ENCODE measurements around the gene WARS2.

WARS2 gene

GRCh38 chr1:119010201-119010600 lies 130.3 kb downstream of the WARS2 start:
- H3K4me3 Mint-ChIP-seq = no peak overlapping the region

GRCh38 chr1:119009312-119009655 lies 131.2 kb downstream of the WARS2 start:
- H3K4me1 Mint-ChIP-seq (ENCODE audit: low read depth) = peaks cover 8% of the 10 kb centered on the region
- no peak overlapping the region for H3K4me3 Mint-ChIP-seq
- H3K27me3 Mint-ChIP-seq (ENCODE audit: low read depth) = peaks cover 77% of the 10 kb centered on the region
- H3K36me3 Mint-ChIP-seq (ENCODE audit: low read depth) = peaks cover 6% of the 10 kb centered on the region
- H3K9me3 Mint-ChIP-seq = peaks cover 3% of the 10 kb centered on the region
- H3K27ac Mint-ChIP-seq = no peak overlapping the region

More at GRCh38 chr1:119010201-119010600, 130.3 kb downstream of the WARS2 start:
- Mint-ChIP-seq H3K36me3 (ENCODE audit: low read depth) (peaks cover 6% of the 10 kb centered on the region), H3K27me3 (ENCODE audit: low read depth) (peaks cover 68% of the 10 kb centered on the region), H3K4me1 (ENCODE audit: low read depth) (peaks cover 8% of the 10 kb centered on the region), H3K27ac (no peak overlapping the region), H3K9me3 (peaks cover 3% of the 10 kb centered on the region)

GRCh38 chr1:119008483-119009311 lies 131.8 kb downstream of the WARS2 start:
- H3K36me3 Mint-ChIP-seq (ENCODE audit: low read depth) = peaks cover 6% of the 10 kb centered on the region
- H3K4me1 Mint-ChIP-seq (ENCODE audit: low read depth) = peaks cover 8% of the 10 kb centered on the region
- peak overlapping the region; percentile 22 for H3K4me3 Mint-ChIP-seq
- H3K9me3 Mint-ChIP-seq = peaks cover 3% of the 10 kb centered on the region
- peak overlapping the region; percentile 49 for H3K27ac Mint-ChIP-seq
- H3K27me3 Mint-ChIP-seq (ENCODE audit: low read depth) = peaks cover 83% of the 10 kb centered on the region

GRCh38 chr1:119007670-119008482 lies 132.6 kb downstream of the WARS2 start:
- Mint-ChIP-seq H3K27me3 (ENCODE audit: low read depth) (peaks cover 90% of the 10 kb centered on the region), H3K4me1 (ENCODE audit: low read depth) (peaks cover 8% of the 10 kb centered on the region), H3K9me3 (peaks cover 3% of the 10 kb centered on the region), H3K27ac (no peak overlapping the region), H3K4me3 (no peak overlapping the region), H3K36me3 (ENCODE audit: low read depth) (peaks cover 6% of the 10 kb centered on the region)

- Mint-ChIP-seq H3K27me3 (ENCODE audit: low read depth) (peaks cover 90% of the 10 kb centered on the region), H3K36me3 (ENCODE audit: low read depth) (peaks cover 6% of the 10 kb centered on the region), H3K4me1 (ENCODE audit: low read depth) (peaks cover 8% of the 10 kb centered on the region), H3K27ac (no peak overlapping the region), H3K9me3 (peaks cover 3% of the 10 kb centered on the region), H3K4me3 (no peak overlapping the region)
Observed at GRCh38 chr1:119007339-119007669, 133.1 kb downstream of the WARS2 start.

GRCh38 chr1:119006406-119007279 lies 133.8 kb downstream of the WARS2 start:
- Mint-ChIP-seq H3K27ac (peak overlapping the region; percentile 65), H3K4me3 (no peak overlapping the region), H3K9me3 (peaks cover 3% of the 10 kb centered on the region), H3K36me3 (ENCODE audit: low read depth) (peaks cover 8% of the 10 kb centered on the region), H3K27me3 (ENCODE audit: low read depth) (peaks cover 92% of the 10 kb centered on the region), H3K4me1 (ENCODE audit: low read depth) (peaks cover 11% of the 10 kb centered on the region)

- Mint-ChIP-seq H3K4me1 (ENCODE audit: low read depth) (peaks cover 11% of the 10 kb centered on the region), H3K27me3 (ENCODE audit: low read depth) (peaks cover 94% of the 10 kb centered on the region), H3K9me3 (peaks cover 3% of the 10 kb centered on the region), H3K4me3 (peak overlapping the region; percentile 36), H3K36me3 (ENCODE audit: low read depth) (peaks cover 8% of the 10 kb centered on the region), H3K27ac (peak overlapping the region; percentile 54)
Observed at GRCh38 chr1:119005724-119006405, 134.6 kb downstream of the WARS2 start.

GRCh38 chr1:119004781-119005180 lies 135.7 kb downstream of the WARS2 start:
- Mint-ChIP-seq H3K9me3 (peaks cover 3% of the 10 kb centered on the region), H3K4me1 (ENCODE audit: low read depth) (peaks cover 11% of the 10 kb centered on the region), H3K36me3 (ENCODE audit: low read depth) (peaks cover 8% of the 10 kb centered on the region), H3K27ac (no peak overlapping the region), H3K27me3 (ENCODE audit: low read depth) (peaks cover 94% of the 10 kb centered on the region), H3K4me3 (no peak overlapping the region)

- Mint-ChIP-seq H3K4me1 (ENCODE audit: low read depth) (peaks cover 11% of the 10 kb centered on the region), H3K27ac (no peak overlapping the region), H3K4me3 (no peak overlapping the region), H3K27me3 (ENCODE audit: low read depth) (peaks cover 94% of the 10 kb centered on the region), H3K36me3 (ENCODE audit: low read depth) (peaks cover 8% of the 10 kb centered on the region), H3K9me3 (peaks cover 3% of the 10 kb centered on the region)
Observed at GRCh38 chr1:119004129-119004527, 136.3 kb downstream of the WARS2 start.

- peaks cover 10% of the 10 kb centered on the region for H3K4me1 Mint-ChIP-seq (ENCODE audit: low read depth)
- H3K36me3 Mint-ChIP-seq (ENCODE audit: low read depth) = peaks cover 7% of the 10 kb centered on the region
- H3K4me3 Mint-ChIP-seq = no peak overlapping the region
- peaks cover 3% of the 10 kb centered on the region for H3K9me3 Mint-ChIP-seq
- no peak overlapping the region for H3K27ac Mint-ChIP-seq
- peaks cover 94% of the 10 kb centered on the region for H3K27me3 Mint-ChIP-seq (ENCODE audit: low read depth)
Observed at GRCh38 chr1:119003413-119004128, 136.9 kb downstream of the WARS2 start.

- H3K27me3 Mint-ChIP-seq (ENCODE audit: low read depth) = peaks cover 92% of the 10 kb centered on the region
- peaks cover 5% of the 10 kb centered on the region for H3K36me3 Mint-ChIP-seq (ENCODE audit: low read depth)
- H3K4me1 Mint-ChIP-seq (ENCODE audit: low read depth) = peaks cover 8% of the 10 kb centered on the region
- H3K27ac Mint-ChIP-seq = no peak overlapping the region
- no peak overlapping the region for H3K4me3 Mint-ChIP-seq
- peaks cover 3% of the 10 kb centered on the region for H3K9me3 Mint-ChIP-seq
Observed at GRCh38 chr1:119002028-119002686, 138.3 kb downstream of the WARS2 start.

GRCh38 chr1:119001181-119002027 lies 139.0 kb downstream of the WARS2 start:
- Mint-ChIP-seq H3K4me3 (no peak overlapping the region), H3K9me3 (peaks cover 3% of the 10 kb centered on the region), H3K27me3 (ENCODE audit: low read depth) (peaks cover 86% of the 10 kb centered on the region), H3K36me3 (ENCODE audit: low read depth) (peaks cover 5% of the 10 kb centered on the region), H3K27ac (no peak overlapping the region), H3K4me1 (ENCODE audit: low read depth) (peaks cover 7% of the 10 kb centered on the region)
